ENCODE results near the gene DGKI. TPM values are rescaled to one million over a fixed set of nuclear protein-coding genes. Genes with fewer than 3 reads are reported as not detected.
"Not testable (repeated sequence)": the region's sequence is repeated elsewhere in the genome, so short reads cannot be mapped to it uniquely, and the experiment has no call there.

Gene DGKI
- total RNA-seq, 2 experiments from 2014 or later = 1.8 to 2.2 TPM

DNA sequence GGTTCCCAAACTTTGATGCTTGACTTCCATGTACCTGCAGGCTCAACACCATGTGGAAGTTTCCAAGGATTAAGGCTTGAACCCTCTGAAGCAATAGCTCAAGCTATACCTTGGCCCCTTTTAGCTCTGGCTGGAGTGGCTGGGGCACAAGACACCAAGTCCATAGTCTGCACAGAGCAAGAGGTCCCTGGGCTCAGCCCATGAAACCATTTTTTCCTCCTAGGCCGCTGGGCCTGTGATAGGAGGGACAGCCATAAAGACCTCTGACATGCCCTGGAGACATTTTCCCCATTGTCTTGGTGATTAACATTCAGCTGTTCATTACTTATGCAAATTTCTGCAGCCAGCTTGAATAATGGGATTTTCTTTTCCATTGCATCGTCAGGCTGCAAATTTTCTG, 14.4 kb downstream of the DGKI start:
- H3K9me3 Mint-ChIP-seq = peaks cover 17% of the 10 kb centered on the region
- H3K27ac Mint-ChIP-seq = no peak overlapping the region
- peaks cover 5% of the 10 kb centered on the region for H3K36me3 Mint-ChIP-seq
- H3K4me1 Mint-ChIP-seq = no peaks in the 10 kb centered on the region
- H3K4me3 Mint-ChIP-seq = no peak overlapping the region
- peaks cover 33% of the 10 kb centered on the region for H3K27me3 Mint-ChIP-seq
- no peak for DNase-seq

DNA sequence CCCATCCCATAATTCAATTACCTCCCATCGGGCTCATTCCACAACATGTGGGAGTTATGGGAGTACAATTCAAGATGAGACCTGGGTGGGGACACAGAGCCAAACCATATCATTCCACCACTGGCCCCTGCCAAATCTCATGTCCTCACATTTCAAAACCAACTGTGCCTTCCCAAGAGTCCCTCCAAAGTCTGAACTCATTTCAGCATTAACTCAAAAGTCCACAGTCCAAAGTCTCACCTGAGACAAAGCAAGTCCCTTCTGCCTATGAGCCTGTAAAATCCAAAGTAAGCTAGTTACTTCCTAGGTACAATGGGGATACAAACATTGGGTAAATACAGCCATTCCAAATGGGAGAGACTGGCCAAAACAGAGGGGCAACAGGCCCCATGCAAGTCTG, 15.2 kb downstream of the DGKI start:
- H3K27me3 Mint-ChIP-seq = peaks cover 33% of the 10 kb centered on the region

DNA sequence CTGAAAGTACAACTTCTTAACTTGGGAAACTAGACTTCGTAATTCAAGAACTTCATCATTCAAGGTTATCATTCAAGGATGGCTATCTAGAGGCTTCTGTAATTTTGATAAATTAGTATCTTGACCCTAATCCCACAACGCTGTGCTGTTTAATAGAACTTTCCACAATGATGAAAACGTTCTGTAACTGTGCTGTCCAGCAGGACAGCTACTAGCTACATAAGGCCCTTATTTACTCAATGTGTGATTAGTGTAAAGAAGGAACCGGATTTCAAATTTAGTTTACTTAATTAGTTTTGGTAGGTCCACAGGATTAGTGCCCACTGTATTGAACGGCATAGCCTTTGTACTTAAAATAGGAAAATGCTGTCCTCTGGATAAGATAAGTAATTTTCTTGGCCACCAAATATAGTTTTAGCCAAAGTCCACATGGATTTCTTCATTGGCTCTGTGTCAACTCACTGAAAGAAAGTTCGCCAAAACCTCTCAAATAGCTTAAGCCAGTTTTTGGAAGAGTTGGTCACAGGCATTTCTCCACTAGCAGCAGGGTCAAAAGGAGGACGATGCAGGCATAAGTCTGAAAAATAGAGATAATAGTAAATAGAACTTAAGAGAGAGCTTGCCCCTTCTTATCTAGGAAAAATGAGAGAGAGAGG, 17.3 kb downstream of the DGKI start:
- peaks cover 5% of the 10 kb centered on the region for H3K36me3 Mint-ChIP-seq
- H3K4me3 Mint-ChIP-seq = no peak overlapping the region
- DNase-seq = no peak
- peaks cover 15% of the 10 kb centered on the region for H3K9me3 Mint-ChIP-seq
- H3K27me3 Mint-ChIP-seq = peaks cover 23% of the 10 kb centered on the region
- no peak overlapping the region for H3K27ac Mint-ChIP-seq
- no peaks in the 10 kb centered on the region for H3K4me1 Mint-ChIP-seq

More for the DNA sequence above, 15.2 kb downstream of the DGKI start:
- peaks cover 17% of the 10 kb centered on the region for H3K9me3 Mint-ChIP-seq
- not testable (repeated sequence) for H3K4me1 Mint-ChIP-seq, H3K36me3 Mint-ChIP-seq, DNase-seq, H3K4me3 Mint-ChIP-seq, H3K27ac Mint-ChIP-seq

DNA sequence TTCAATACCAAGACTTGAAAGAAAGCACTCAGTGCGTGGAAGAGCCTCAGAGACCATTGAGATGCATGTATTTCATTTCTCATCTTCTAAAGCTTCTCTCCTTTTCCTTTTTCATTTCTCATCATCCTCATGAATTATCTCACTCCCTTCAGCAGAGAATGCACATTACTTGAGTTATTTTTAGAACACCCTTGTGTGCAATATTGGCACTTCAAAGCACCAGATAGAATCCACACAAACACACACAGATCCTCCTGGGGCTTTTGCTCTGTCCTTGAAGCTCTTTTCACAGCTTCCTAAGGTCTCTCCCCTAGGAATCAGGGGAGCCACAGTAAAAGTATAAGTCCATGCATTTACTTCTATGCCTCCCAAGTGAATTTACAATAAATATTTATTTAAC, 18.3 kb downstream of the DGKI start:
- Mint-ChIP-seq H3K9me3 (peaks cover 13% of the 10 kb centered on the region), H3K27ac (no peak overlapping the region), H3K27me3 (peaks cover 19% of the 10 kb centered on the region), H3K36me3 (peaks cover 5% of the 10 kb centered on the region), H3K4me3 (no peak overlapping the region), H3K4me1 (no peaks in the 10 kb centered on the region)
- no peak for DNase-seq

DNA sequence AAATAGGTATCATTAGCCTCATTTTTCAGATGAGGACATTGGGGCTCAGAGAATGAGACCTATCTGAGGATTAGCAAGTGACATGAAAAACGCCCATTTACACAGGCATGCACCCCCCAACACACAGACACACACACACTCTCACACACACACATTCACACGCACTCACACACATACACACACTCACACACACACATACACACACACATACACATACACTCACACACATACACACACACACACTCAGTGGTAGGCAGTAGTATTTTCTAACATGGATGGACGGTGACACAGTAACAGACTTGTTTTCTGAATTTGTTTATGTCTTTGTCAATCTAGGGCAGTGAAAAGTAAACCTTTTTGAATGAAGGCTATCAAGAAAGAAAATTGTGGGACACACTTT, 21.3 kb downstream of the DGKI start:
- H3K4me3 Mint-ChIP-seq = no peak overlapping the region
- no peak overlapping the region for H3K27ac Mint-ChIP-seq
- H3K36me3 Mint-ChIP-seq = no peaks in the 10 kb centered on the region
- no peak for DNase-seq
- H3K9me3 Mint-ChIP-seq = no peaks in the 10 kb centered on the region
- peaks cover 17% of the 10 kb centered on the region for H3K27me3 Mint-ChIP-seq
- H3K4me1 Mint-ChIP-seq = no peaks in the 10 kb centered on the region

DNA sequence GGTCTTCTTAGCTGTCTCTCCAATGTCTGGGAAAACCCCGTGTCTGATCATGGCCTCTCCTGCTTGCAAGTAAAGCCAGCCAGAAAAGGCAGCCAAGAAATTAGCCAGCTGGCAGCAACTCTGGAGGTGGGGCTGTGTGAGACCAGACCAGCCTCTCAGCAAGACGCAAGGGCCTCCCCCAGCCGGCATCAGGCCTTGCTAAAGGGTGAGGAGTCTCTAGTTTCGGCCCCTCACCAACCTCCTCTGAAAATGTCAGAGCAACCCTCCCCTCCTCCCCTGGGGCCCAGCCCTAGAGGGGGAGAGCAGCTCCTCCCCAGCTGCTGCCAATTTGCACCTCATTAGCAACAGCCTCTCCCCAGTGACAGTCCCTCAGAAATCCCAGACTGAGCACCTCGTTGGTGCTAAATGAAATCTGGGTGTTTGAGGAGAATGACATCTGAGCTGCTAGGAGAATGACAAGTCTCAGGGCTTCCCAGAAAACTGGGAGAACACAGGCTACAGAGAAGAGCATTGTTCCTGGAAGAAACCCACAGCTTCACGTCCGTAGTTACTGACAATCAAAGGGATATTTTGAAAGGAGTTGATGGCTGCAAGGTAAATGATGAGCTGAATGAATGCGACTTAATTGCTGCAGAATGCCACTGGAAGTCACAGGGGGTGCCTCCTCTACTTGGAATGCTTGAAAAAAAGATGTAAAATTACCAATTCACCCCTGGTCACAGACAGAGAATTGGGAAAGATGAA, 25.9 kb downstream of the DGKI start:
- DNase-seq = no peak
- no peaks in the 10 kb centered on the region for H3K9me3 Mint-ChIP-seq
- H3K27ac Mint-ChIP-seq = no peak overlapping the region
- no peaks in the 10 kb centered on the region for H3K4me1 Mint-ChIP-seq
- no peaks in the 10 kb centered on the region for H3K36me3 Mint-ChIP-seq
- no peak overlapping the region for H3K4me3 Mint-ChIP-seq
- peaks cover 22% of the 10 kb centered on the region for H3K27me3 Mint-ChIP-seq

DNA sequence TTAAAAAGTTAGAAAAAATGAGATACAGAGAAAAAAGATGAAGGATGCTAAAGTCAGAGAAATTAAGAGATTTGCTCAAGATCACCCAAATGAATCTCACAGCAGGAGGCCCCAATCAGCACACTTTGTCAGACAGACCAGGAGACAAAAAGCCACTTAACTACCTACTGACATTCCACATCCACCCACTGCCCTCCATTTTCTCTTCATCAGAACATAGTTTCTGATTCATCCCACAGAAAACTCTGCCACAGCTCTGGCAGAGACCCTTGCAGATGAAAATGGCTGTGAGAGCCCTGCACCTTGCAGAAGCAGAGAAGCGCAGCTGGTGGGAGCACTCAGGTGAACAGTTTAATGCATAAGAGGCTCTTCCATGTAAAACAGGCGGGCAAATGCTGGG, 26.6 kb downstream of the DGKI start:
- H3K4me1 Mint-ChIP-seq = no peaks in the 10 kb centered on the region
- no peak overlapping the region for H3K27ac Mint-ChIP-seq
- H3K9me3 Mint-ChIP-seq = no peaks in the 10 kb centered on the region
- no peak overlapping the region for H3K4me3 Mint-ChIP-seq
- H3K27me3 Mint-ChIP-seq = peaks cover 22% of the 10 kb centered on the region
- DNase-seq = no peak
- H3K36me3 Mint-ChIP-seq = no peaks in the 10 kb centered on the region

DNA sequence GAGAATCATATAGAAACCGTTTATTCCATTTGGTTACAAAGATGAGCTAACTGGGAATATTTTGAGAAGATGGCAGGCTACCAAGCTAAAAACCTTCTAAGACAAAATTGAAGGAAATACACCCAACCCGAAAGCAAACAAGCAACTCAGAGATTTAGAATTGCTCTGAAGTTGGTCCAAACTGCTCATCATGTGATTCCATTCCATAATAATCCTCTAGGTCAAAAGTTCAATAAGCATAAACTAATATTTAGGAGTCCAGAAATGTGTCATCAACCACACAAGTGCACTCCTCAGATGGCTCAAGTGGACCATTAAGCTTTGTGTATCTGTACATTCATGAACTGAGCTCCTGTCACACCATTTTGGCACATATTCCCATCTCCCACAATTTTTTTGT, 28.7 kb downstream of the DGKI start:
- Mint-ChIP-seq H3K27ac (no peak overlapping the region), H3K9me3 (no peaks in the 10 kb centered on the region), H3K4me3 (no peak overlapping the region), H3K4me1 (no peaks in the 10 kb centered on the region), H3K27me3 (peaks cover 26% of the 10 kb centered on the region), H3K36me3 (no peaks in the 10 kb centered on the region)
- no peak for DNase-seq

DNA sequence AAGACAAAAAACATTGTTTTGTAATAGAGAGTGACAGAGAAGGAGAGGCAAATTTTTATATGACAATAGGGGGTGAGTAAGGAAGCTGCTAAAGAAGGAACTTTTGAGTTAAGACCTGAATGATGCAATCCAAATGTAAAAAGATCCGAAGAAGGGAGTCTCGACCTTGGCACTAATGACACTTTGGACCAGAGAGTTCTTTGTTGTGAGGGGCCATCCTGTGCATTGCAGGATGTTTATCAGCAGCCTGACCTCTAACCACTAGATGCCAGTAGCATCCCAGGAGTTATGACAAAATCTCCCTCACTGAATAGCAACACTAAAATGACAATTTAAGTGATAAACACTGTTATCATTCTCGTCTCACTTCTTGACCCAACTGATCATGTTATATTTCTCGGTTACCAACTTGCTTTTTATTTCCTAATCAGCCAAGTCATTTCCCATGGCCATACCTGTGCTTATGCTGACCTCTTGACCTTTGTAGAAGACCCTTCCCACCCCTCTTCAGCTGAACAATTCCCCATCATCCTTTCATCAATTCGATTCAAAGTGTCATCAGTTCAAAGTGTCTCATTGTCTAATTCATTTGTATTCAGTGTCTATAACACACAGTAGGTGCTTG, 30.0 kb downstream of the DGKI start:
- Mint-ChIP-seq H3K9me3 (no peaks in the 10 kb centered on the region), H3K4me3 (no peak overlapping the region), H3K27ac (no peak overlapping the region), H3K4me1 (no peaks in the 10 kb centered on the region), H3K36me3 (no peaks in the 10 kb centered on the region), H3K27me3 (peaks cover 26% of the 10 kb centered on the region)
- no peak for DNase-seq

DNA sequence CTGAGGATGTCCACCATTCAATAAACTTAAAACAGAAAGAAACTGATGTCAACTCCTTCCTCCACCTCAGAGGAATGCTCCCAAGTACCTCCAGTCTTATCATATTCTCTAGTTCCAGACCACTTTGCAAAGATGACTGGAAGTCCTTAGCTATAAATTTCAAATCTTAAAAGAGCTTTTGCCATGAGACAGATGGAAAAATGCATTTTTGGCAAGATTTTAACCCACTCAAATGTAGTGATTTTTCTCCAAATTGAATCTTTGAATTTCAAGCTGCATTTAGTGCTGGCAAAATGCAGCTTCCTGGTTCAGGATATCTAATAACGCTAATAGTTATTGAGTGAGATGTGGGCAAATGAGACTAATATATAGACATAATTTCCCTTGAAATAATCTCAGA, 33.2 kb downstream of the DGKI start:
- no peak for DNase-seq
- H3K9me3 Mint-ChIP-seq = no peaks in the 10 kb centered on the region

DNA sequence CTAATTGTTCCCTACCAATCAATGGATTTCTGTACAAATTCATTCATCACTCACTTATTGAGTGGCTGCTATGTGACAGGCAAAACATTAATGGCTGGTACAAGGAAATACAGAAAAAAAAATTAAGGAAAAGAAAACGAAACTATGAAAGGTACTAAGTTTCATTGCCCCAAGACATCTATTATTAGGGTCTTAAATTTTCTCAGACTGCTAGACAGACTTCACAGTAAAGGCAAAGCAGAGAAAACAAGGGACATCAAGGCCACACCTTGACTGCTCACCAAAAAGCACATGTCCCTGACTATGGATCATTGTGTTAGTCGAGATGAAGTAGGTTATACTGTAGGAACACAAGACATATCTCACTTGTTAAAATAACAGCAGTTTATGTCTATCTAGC, 36.5 kb downstream of the DGKI start:
- no peak for DNase-seq
- H3K27ac Mint-ChIP-seq = no peak overlapping the region
- H3K36me3 Mint-ChIP-seq = no peaks in the 10 kb centered on the region
- H3K9me3 Mint-ChIP-seq = no peaks in the 10 kb centered on the region
- H3K4me1 Mint-ChIP-seq = no peaks in the 10 kb centered on the region
- no peak overlapping the region for H3K4me3 Mint-ChIP-seq
- H3K27me3 Mint-ChIP-seq = peaks cover 5% of the 10 kb centered on the region

More for the DNA sequence above, 33.2 kb downstream of the DGKI start:
- peaks cover 4% of the 10 kb centered on the region for H3K27me3 Mint-ChIP-seq
- H3K27ac Mint-ChIP-seq = no peak overlapping the region
- H3K36me3 Mint-ChIP-seq = no peaks in the 10 kb centered on the region
- H3K4me3 Mint-ChIP-seq = no peak overlapping the region
- no peaks in the 10 kb centered on the region for H3K4me1 Mint-ChIP-seq

DNA sequence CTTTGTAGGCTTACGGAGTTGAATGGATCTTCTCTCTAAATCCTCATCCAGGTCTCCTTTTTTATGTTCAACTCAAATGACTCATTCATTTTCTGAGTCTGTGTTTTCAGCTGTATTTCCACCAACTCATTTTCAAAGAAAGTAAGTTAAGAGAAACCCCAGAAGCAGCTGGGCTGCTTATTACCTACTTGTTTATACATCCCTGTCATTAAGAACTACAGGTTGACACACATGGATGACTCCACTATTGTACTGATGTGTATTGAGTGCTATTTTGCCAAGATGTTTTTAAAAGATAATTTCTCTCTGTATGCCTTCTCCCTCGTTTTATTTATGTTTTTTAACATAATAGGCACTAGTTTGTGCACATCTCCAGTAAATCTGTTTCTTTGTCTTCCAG, 41.9 kb downstream of the DGKI start:
- DNase-seq = no peak
- H3K36me3 Mint-ChIP-seq = no peaks in the 10 kb centered on the region
- H3K27ac Mint-ChIP-seq = no peak overlapping the region
- no peaks in the 10 kb centered on the region for H3K4me1 Mint-ChIP-seq
- no peak overlapping the region for H3K4me3 Mint-ChIP-seq
- H3K9me3 Mint-ChIP-seq = no peaks in the 10 kb centered on the region
- peaks cover 7% of the 10 kb centered on the region for H3K27me3 Mint-ChIP-seq

DNA sequence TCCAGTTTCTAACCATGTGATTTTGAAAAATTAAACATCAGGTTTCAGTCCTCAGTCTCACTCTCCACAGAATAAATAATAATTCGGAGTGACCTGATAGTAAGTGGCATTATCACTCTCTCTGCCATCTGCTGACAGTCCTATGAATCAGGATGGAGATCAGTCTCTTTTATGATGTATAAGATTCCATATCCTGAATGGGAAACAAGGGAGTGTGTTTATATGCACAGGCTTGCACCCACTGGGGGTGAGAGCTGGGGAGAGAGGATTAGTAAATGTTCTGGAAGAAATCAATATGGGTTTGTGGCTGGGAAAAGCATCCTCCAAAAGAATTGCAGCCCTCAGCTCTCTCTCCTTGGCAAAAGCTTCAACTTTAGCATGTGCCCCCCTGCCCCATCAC, 45.3 kb downstream of the DGKI start:
- peaks cover 2% of the 10 kb centered on the region for H3K9me3 Mint-ChIP-seq
- H3K4me3 Mint-ChIP-seq = no peak overlapping the region
- no peaks in the 10 kb centered on the region for H3K4me1 Mint-ChIP-seq
- H3K27me3 Mint-ChIP-seq = peaks cover 7% of the 10 kb centered on the region
- no peak for DNase-seq
- no peaks in the 10 kb centered on the region for H3K36me3 Mint-ChIP-seq
- no peak overlapping the region for H3K27ac Mint-ChIP-seq

DNA sequence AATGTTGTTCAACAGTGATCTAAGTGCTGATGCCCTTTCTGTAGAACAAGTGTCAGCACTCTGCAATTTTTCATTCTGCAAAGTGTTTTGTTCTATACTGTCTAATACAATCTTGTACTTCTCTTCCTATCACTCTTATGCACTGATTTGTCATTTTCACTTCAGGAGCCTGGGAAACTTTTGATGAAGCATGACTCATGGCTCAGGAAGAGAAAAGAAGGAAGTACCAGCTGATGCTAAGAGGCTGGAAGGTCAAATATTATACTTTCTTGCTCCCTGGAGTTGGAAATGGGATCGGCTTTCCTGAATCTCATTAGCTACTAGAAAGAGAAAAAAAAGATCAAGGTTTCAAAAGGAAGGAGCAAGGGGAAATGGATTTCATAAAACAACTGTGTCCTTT, 45.8 kb downstream of the DGKI start:
- Mint-ChIP-seq H3K36me3 (no peaks in the 10 kb centered on the region), H3K4me1 (no peaks in the 10 kb centered on the region), H3K4me3 (no peak overlapping the region), H3K27ac (no peak overlapping the region), H3K9me3 (peaks cover 3% of the 10 kb centered on the region), H3K27me3 (peaks cover 7% of the 10 kb centered on the region)
- DNase-seq = no peak

DNA sequence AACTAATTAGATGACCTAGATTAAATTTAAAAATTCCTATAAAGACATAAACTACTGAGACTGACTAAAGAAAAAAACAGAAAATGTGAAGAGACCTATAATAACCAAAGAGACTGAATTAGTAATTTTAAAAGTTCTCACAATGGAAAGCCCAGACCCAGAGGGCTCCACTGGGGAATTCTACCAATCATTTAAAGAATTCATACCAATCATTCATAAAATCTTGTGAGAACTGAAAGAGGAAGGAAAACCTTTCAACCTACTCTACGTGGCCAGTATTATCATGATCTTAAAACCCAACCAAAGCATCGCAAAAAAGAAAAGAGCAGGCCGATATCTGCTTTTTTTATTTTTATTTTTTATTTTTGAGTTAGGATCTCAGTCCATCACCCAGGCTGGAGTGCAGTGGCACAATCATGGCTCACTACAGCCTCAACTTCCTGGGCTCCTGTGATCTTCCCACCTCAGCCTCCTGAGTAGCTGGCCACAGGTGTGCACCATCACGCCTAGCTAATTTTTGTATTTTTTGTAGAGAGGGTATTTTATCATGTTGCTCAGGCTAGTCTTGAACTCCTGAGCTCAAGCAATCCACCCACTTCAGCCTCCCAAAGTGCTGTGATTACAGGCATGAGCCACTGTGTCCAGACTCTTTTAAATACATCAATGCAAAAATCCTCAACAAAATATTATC, 48.6 kb downstream of the DGKI start:
- no peaks in the 10 kb centered on the region for H3K36me3 Mint-ChIP-seq
- H3K4me3 Mint-ChIP-seq = no peak overlapping the region
- peaks cover 3% of the 10 kb centered on the region for H3K9me3 Mint-ChIP-seq
- no peaks in the 10 kb centered on the region for H3K4me1 Mint-ChIP-seq
- no peak overlapping the region for H3K27ac Mint-ChIP-seq
- no peak for DNase-seq
- peaks cover 14% of the 10 kb centered on the region for H3K27me3 Mint-ChIP-seq

Measured in activated naive CD8-positive, alpha-beta T cell treated with anti-CD3 and anti-CD28 coated beads for 36 hours (primary cell).